GM19463 (cell line): ENCODE data around the gene C2orf42.
"Not testable (repeated sequence)": the region's sequence is repeated elsewhere in the genome, so short reads cannot be mapped to it uniquely, and the experiment has no call there.

ENCODE experiments used
- ATAC-seq: cut with Tn5 transposase; IDR thresholded peaks from one replicate; pipeline ENCODE4 v1.9.1; 2021; ENCODE audit warnings: mild to moderate bottlenecking, moderate library complexity; ENCODE audit not compliant: unreplicated experiment

C2orf42 gene

GRCh38 chr2:70111752-70112591, 78.8 kb downstream of the C2orf42 start:
- ATAC-seq, result no peak

DNA sequence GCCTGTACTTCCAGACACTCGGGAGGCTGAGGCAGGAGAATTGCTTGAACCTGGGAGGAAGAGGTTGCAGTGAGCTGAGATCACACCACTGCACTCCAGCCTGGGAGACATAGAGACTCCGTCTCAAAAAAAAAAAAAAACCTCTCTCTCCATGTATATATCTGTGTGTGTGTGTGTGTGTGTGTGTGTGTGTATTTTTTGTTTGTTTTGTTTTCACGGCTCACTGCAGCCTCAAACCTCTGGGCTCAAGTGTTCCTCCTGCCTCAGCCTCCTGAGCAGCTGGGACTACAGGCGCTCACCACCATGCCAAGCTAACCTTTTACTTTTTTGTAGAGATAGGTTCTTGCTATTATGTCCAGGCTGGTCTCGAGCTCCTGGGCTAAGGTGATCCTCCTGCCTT, 80.4 kb downstream of the C2orf42 start:
- ATAC-seq, result not testable (repeated sequence)

GRCh38 chr2:70106138-70106537, 84.7 kb downstream of the C2orf42 start:
- ATAC-seq, result not testable (repeated sequence)

GRCh38 chr2:70104231-70105111, 86.3 kb downstream of the C2orf42 start:
- no peak for ATAC-seq

GRCh38 chr2:70103531-70104061, 87.2 kb downstream of the C2orf42 start:
- ATAC-seq, result no peak

DNA sequence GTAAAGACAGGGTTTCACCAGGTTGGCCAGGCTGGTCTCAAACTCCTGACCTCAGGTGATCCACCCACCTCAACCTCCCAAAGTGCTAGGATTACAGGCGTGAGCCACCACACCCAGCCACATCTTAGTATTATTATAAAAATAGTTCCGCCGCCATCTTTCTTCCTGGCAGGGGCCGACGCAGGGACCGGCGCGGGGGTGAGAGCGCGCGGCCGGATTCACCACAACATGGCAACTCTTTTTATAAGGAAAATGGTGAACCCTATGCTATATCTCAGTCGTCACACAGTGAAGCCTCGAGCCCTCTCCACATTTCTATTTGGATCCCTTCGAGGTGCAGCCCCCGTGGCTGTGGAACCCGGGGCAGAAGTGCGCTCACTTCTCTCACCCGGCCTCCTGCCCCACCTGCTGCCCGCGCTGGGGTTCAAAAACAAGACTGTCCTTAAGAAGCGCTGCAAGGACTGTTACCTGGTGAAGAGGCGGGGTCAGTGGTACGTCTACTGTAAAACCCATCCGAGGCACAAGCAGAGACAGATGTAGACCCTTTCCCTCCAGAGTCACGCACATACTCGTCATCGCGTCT, 88.4 kb downstream of the C2orf42 start:
- ATAC-seq, result not testable (repeated sequence)

DNA sequence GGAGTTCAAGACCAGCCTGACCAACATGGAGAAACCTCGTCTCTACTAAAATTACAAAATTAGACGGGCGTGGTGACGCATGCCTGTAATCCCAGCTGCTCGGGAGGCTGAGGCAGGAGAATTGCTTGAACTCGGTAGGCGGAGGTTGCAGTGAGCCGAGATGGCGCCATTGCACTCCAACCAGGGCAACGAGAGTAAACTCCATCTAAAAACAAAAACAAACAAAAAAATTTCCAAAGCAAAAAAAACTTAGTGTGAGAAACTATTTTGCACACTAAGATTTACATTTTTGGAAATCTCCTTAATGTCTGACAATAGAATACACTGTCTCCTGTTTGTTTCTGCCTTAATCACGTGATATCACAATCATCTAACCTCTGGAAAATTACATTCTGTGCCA, 89.1 kb downstream of the C2orf42 start:
- ATAC-seq, result not testable (repeated sequence)

GRCh38 chr2:70101174-70101573, 89.6 kb downstream of the C2orf42 start:
- no peak for ATAC-seq
